Muscle layer of colon (tissue), 2 donors: ENCODE data around the gene ACP5.
A peak's percentile ranks its signal among the peaks of the same experiment; 100 is the strongest.

ENCODE experiments used
- H3K27ac ChIP-seq: one replicate; pipeline ENCODE4 v1.7.0; 2013; ENCODE audit warnings: low read depth, mild to moderate bottlenecking, low read length, moderate library complexity
- H3K27me3 ChIP-seq, 2 donors: one replicate each; pipeline ENCODE4 v1.7.0; 2013; ENCODE audit warnings: low read length in 2 of 2, mild to moderate bottlenecking in 2 of 2; ENCODE audit not compliant: insufficient read depth in 2 of 2, control insufficient read depth in 1 of 2
- H3K36me3 ChIP-seq: one replicate; pipeline ENCODE4 v1.7.0; 2013; ENCODE audit warnings: mild to moderate bottlenecking, low read length; ENCODE audit not compliant: insufficient read depth
- H3K4me1 ChIP-seq: one replicate; pipeline ENCODE4 v1.7.0; 2013; ENCODE audit warnings: mild to moderate bottlenecking, low read length; ENCODE audit not compliant: insufficient read depth
- H3K4me3 ChIP-seq, 2 donors: one replicate each; pipeline ENCODE4 v1.7.0; 2013; ENCODE audit warnings: low read length in 2 of 2, low read depth in 1 of 2, mild to moderate bottlenecking in 1 of 2, moderate library complexity in 1 of 2
- H3K9ac ChIP-seq: one replicate; pipeline ENCODE4 v1.7.0; 2013; ENCODE audit warnings: low read length
- H3K9me3 ChIP-seq: one replicate; pipeline ENCODE4 v1.7.0; 2013; ENCODE audit warnings: mild to moderate bottlenecking, low read length
- donor health status: abdominal sarcoma.
- donor health status: Adenocarcinoma of cecum.

The ACP5 gene

DNA sequence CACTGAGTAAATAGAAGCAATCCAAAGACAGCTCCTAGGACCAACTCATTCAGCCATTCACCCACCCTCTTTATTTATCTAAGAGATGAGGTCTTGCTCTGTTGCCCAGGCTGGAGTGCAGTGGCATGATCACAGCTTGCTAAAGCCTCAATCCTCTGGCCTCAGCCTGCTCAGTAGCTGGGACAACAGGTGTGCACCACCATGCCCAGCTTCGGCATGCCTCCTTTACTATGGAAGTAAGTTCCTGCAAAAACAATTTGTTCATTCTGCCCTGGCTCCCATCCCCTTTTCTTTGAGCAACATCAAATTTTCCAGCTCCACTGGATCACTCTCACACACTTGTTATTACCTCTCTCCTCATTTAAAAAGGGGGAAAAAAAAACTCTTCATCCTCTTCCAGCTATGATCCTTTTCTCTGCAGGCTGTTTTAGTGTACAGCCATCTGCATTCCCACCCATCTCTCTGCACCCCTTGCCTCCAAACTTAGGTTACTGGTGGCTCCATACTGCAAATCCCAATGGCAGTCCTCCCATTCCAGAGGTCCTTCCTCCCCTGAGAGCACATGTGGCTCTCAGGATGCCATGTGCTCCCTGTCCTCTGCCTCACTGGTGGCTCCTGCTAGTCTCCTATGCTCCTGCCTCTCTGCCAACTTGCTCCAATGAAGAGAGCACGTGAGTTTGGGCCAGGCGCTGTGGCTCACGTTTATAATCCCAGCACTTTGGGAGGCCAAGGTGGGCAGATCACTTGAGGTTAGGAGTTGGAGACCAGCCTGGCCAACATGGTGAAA lies 20.6 kb downstream of the ACP5 start:
- no peaks in the 10 kb centered on the region for H3K9me3 ChIP-seq
- peaks cover 28% of the 10 kb centered on the region for H3K36me3 ChIP-seq
- no peaks in the 10 kb centered on the region for H3K27me3 ChIP-seq
- H3K27ac ChIP-seq: no peak overlapping the region
- H3K4me1 ChIP-seq: peaks cover 31% of the 10 kb centered on the region
- no peak overlapping the region for H3K9ac ChIP-seq
- H3K4me3 ChIP-seq: no peak overlapping the region

GRCh38 chr19:11555246-11555645 lies 22.2 kb downstream of the ACP5 start:
- no peaks in the 10 kb centered on the region for H3K27me3 ChIP-seq
- peaks cover 32% of the 10 kb centered on the region for H3K36me3 ChIP-seq
- no peak overlapping the region for H3K9ac ChIP-seq
- H3K4me3 ChIP-seq: no peak overlapping the region
- H3K4me1 ChIP-seq: peaks cover 37% of the 10 kb centered on the region
- no peaks in the 10 kb centered on the region for H3K9me3 ChIP-seq
- H3K27ac ChIP-seq: no peak overlapping the region

- Histone ChIP-seq H3K9me3 (no peaks in the 10 kb centered on the region), H3K4me3 (no peak overlapping the region), H3K27me3 (no peaks in the 10 kb centered on the region), H3K4me1 (peaks cover 45% of the 10 kb centered on the region), H3K36me3 (peaks cover 43% of the 10 kb centered on the region), H3K27ac (no peak overlapping the region), H3K9ac (no peak overlapping the region)
These were observed 23.3 kb downstream of the ACP5 start for GRCh38 chr19:11554160-11554559.

DNA sequence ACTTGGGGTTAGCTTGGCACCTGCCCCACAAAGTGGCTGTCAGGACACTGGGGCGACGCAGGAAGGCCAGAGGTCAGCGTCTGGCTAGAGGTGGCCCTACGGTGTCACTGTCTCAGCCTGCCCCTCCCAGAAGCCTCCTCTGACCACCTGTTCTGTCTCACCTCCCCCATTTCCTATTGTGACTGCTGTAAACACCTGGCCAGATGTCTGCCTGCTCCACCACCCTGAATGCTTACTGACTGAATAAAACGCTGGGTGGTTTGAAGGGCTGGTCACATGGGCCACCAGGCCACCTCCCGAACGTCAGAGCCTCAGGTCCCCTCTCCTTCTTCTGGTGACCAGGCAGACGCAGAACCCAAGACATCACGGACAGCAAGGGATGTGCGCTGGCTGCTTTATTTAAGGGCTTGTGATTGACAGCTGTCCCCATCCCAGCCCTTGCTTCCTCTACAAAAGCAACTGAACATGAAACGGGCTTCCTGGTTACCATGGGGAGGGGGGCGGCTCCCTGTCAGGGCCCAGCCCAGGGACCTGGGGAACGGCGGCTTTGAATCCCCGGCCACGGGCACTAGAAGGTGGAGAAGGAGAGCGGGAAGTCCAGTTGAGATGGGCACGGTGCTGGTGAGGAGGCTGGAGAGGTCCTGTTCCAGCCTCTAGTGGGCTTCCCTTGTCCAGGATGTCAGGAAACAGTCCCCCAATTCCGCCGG lies 24.6 kb downstream of the ACP5 start:
- H3K9ac ChIP-seq: peak overlapping the region; percentile 4
- H3K9me3 ChIP-seq: no peaks in the 10 kb centered on the region
- H3K27ac ChIP-seq: peak overlapping the region; percentile 95
- peaks cover 37% of the 10 kb centered on the region for H3K4me1 ChIP-seq
- H3K4me3 ChIP-seq: no peak overlapping the region
- peaks cover 50% of the 10 kb centered on the region for H3K36me3 ChIP-seq
- H3K27me3 ChIP-seq: no peaks in the 10 kb centered on the region

GRCh38 chr19:11551603-11552235 lies 25.7 kb downstream of the ACP5 start:
- Histone ChIP-seq H3K4me3 (no peak overlapping the region), H3K4me1 (peaks cover 34% of the 10 kb centered on the region), H3K27ac (peak overlapping the region; percentile 95), H3K36me3 (peaks cover 56% of the 10 kb centered on the region), H3K9me3 (no peaks in the 10 kb centered on the region), H3K9ac (peak overlapping the region; percentile 57), H3K27me3 (no peaks in the 10 kb centered on the region)

DNA sequence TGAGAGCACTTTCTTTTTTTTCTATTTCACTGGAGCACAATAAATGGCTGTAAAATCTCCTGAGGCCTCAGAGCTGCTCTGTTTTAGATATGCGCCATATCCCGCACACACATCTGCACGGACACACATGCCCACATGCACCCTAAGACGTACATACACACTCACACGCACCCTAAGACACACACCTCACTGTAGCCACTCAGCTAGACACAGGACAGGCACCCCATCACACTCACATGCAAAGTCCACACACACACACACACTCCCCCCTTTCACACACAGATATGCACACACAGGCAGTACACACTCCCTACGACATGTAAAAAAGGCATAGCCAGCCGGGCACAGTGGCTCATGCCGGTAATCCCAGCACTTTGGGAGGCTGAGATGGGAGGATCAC lies 27.2 kb downstream of the ACP5 start:
- Histone ChIP-seq H3K9me3 (no peaks in the 10 kb centered on the region), H3K27ac (peak overlapping the region; percentile 42), H3K4me3 (no peak overlapping the region), H3K36me3 (peaks cover 64% of the 10 kb centered on the region), H3K4me1 (peaks cover 40% of the 10 kb centered on the region), H3K27me3 (no peaks in the 10 kb centered on the region), H3K9ac (no peak overlapping the region)

- no peak overlapping the region for H3K9ac ChIP-seq
- no peaks in the 10 kb centered on the region for H3K9me3 ChIP-seq
- H3K27ac ChIP-seq: peak overlapping the region; percentile 42
- peaks cover 40% of the 10 kb centered on the region for H3K4me1 ChIP-seq
- H3K4me3 ChIP-seq: no peak overlapping the region
- no peaks in the 10 kb centered on the region for H3K27me3 ChIP-seq
- peaks cover 67% of the 10 kb centered on the region for H3K36me3 ChIP-seq
These were observed 28.0 kb downstream of the ACP5 start for GRCh38 chr19:11549386-11549953.

- no peaks in the 10 kb centered on the region for H3K9me3 ChIP-seq
- no peak overlapping the region for H3K4me3 ChIP-seq
- no peak overlapping the region for H3K9ac ChIP-seq
- H3K4me1 ChIP-seq: peaks cover 44% of the 10 kb centered on the region
- H3K27me3 ChIP-seq: no peaks in the 10 kb centered on the region
- H3K36me3 ChIP-seq: peaks cover 62% of the 10 kb centered on the region
- H3K27ac ChIP-seq: peak overlapping the region; percentile 32
These were observed 29.3 kb downstream of the ACP5 start for GRCh38 chr19:11547929-11548700.

GRCh38 chr19:11541238-11541637 lies 36.2 kb downstream of the ACP5 start:
- Histone ChIP-seq H3K9me3 (no peaks in the 10 kb centered on the region), H3K27ac (peak overlapping the region; percentile 75)

GRCh38 chr19:11540645-11541044 lies 36.8 kb downstream of the ACP5 start:
- peaks cover 15% of the 10 kb centered on the region for H3K4me1 ChIP-seq
- H3K27ac ChIP-seq: peak overlapping the region; percentile 75
- peak overlapping the region; percentile 81 for H3K9ac ChIP-seq
- peaks cover 28% of the 10 kb centered on the region for H3K36me3 ChIP-seq
- H3K27me3 ChIP-seq: no peaks in the 10 kb centered on the region
- H3K4me3 ChIP-seq: peak overlapping the region; percentile 30 to 66
- H3K9me3 ChIP-seq: no peaks in the 10 kb centered on the region

More at GRCh38 chr19:11541238-11541637, 36.2 kb downstream of the ACP5 start:
- H3K27me3 ChIP-seq: no peaks in the 10 kb centered on the region
- peaks cover 34% of the 10 kb centered on the region for H3K36me3 ChIP-seq
- peak overlapping the region; percentile 81 for H3K9ac ChIP-seq
- peak overlapping the region; percentile 30 to 66 for H3K4me3 ChIP-seq
- peaks cover 19% of the 10 kb centered on the region for H3K4me1 ChIP-seq
